GM12878 (cell line): ENCODE results near the gene SUSD1. TPM values are rescaled to one million over a fixed set of nuclear protein-coding genes. Genes with fewer than 3 reads are reported as not detected.
A peak's percentile ranks its signal among the peaks of the same experiment; 100 is the strongest.

Experiments used
- ATAC-seq: fragments of 200-7000 bp; cut with Tn5 transposase; 3 replicates; pipeline ENCODE4 v1.9.1; 2020; ENCODE audit warnings: mild to moderate bottlenecking, moderate library complexity
- BruUV-seq: library from RNA; stranded (reverse); fragments of 400-500 nt; replicated peaks from 2 replicates; lab custom pipeline; 2021; lab: Mats Ljungman, UMichigan
- CTCF ChIA-PET: fragments of 300-600 bp; sonication (Branson Sonifier 250); formaldehyde crosslinking; extraction: SDS; loops from one replicate; lab custom pipeline; 2021; ENCODE audit warnings: inconsistent platforms; lab: Yijun Ruan, JAX
- POLR2A ChIA-PET: fragments of 350-600 bp; formaldehyde crosslinking; extraction: SDS; loops from one replicate; lab custom pipeline; 2021; ENCODE audit warnings: inconsistent platforms; lab: Charles Lee
- RAD21 ChIA-PET: fragments of 300-600 bp; sonication (Branson Sonifier 250); formaldehyde crosslinking; loops from one replicate; lab custom pipeline; 2023; ENCODE audit warnings: antibody characterized with exemption; ENCODE audit not compliant: unreplicated experiment; lab: Charles Lee
- SMC1A ChIA-PET: fragments of 300-600 bp; sonication (Branson Sonifier 250); formaldehyde crosslinking; loops from one replicate; lab custom pipeline; 2023; ENCODE audit not compliant: unreplicated experiment, uncharacterized antibody; lab: Charles Lee
- DNase-seq: peaks from one replicate; pipeline ENCODE4 v3.0.0-alpha.2; 2011; ENCODE audit warnings: low read depth, low spot score
- FAIRE-seq: peaks from 3 replicates; lab custom pipeline; 2011; peaks lifted over from hg19 to GRCh38; lab: Jason Lieb, UNC
- H2AFZ ChIP-seq: 2 replicates; pipeline ENCODE4 v1.6.0; 2011; ENCODE audit warnings: low read depth, low read length, control low read depth; ENCODE audit not compliant: control insufficient read depth
- H3K27ac ChIP-seq: 2 replicates; pipeline ENCODE4 v1.5.1; 2011; ENCODE audit warnings: control low read depth; ENCODE audit not compliant: control insufficient read depth, insufficient read depth
- H3K27me3 ChIP-seq, 2 experiments: replicated peaks in 1 of 2; 2 replicates each; pipeline versions ENCODE4 v1.6.0 to v1.6.1; 2011; ENCODE audit warnings: low read length in 1 of 2; ENCODE audit not compliant: control insufficient read depth in 2 of 2, insufficient read depth in 2 of 2
- H3K36me3 ChIP-seq, 2 experiments: 2 replicates each; pipeline ENCODE4 v1.5.1; 2011; ENCODE audit warnings: low read length in 1 of 2; ENCODE audit not compliant: control insufficient read depth in 2 of 2, insufficient read depth in 2 of 2
- H3K4me1 ChIP-seq: 2 replicates; pipeline ENCODE4 v1.6.1; 2011; ENCODE audit warnings: mild to moderate bottlenecking, low read length, moderate library complexity, mixed read lengths; ENCODE audit not compliant: control insufficient read depth, insufficient read depth
- H3K4me2 ChIP-seq: 2 replicates; pipeline ENCODE4 v1.6.0; 2011; ENCODE audit warnings: control low read depth; ENCODE audit not compliant: control insufficient read depth, insufficient read depth
- H3K4me3 ChIP-seq: fragments of 200-600 bp; sonication (generic); 2 replicates; pipeline ENCODE4 v1.5.1; 2016
- H3K79me2 ChIP-seq: 2 replicates; pipeline ENCODE4 v1.6.0; 2011; ENCODE audit warnings: low read length; ENCODE audit not compliant: control insufficient read depth, insufficient read depth
- H3K9ac ChIP-seq: 2 replicates; pipeline ENCODE4 v1.8.0; 2011; ENCODE audit warnings: low read length, control low read depth, mixed read lengths; ENCODE audit not compliant: control insufficient read depth, insufficient read depth
- H3K9me3 ChIP-seq: replicated peaks from 3 replicates; pipeline ENCODE4 v1.5.1; 2011; ENCODE audit warnings: mild to moderate bottlenecking, low read length; ENCODE audit not compliant: control insufficient read depth, insufficient read depth
- H4K20me1 ChIP-seq: 2 replicates; pipeline ENCODE4 v1.6.0; 2011; ENCODE audit not compliant: control insufficient read depth, insufficient read depth
- ATF7 ChIP-seq: fragments of 450-650 bp; IDR thresholded peaks from 2 replicates; pipeline ENCODE4 v1.6.1; 2016; ENCODE audit warnings: low read depth, mild to moderate bottlenecking
- BCL11A ChIP-seq: IDR thresholded peaks from 2 replicates; pipeline ENCODE4 v1.6.1; 2011; ENCODE audit warnings: low read depth, low read length
- CREM ChIP-seq: IDR thresholded peaks from 2 replicates; pipeline ENCODE4 v1.6.1; 2014; ENCODE audit warnings: antibody characterized with exemption, low read depth
- DPF2 ChIP-seq: fragments of 450-650 bp; IDR thresholded peaks from 2 replicates; pipeline ENCODE4 v1.6.1; 2017; ENCODE audit warnings: mild to moderate bottlenecking
- ESRRA ChIP-seq: IDR thresholded peaks from 2 replicates; pipeline ENCODE4 v1.6.1; 2012; ENCODE audit warnings: mild to moderate bottlenecking, low read length, improper control_type of control experiment
- ETV6 ChIP-seq, 2 experiments: fragments of 450-650 bp in 1 of 2; IDR thresholded peaks in 1 of 2; conservative IDR thresholded peaks in 1 of 2; 2 replicates each; pipeline ENCODE4 v1.6.1; 2014; ENCODE audit warnings: antibody characterized with exemption in 1 of 2, borderline replicate concordance in 1 of 2, low read depth in 1 of 2, mild to moderate bottlenecking in 1 of 2, moderate library complexity in 1 of 2
- FOXM1 ChIP-seq: IDR thresholded peaks from 2 replicates; pipeline ENCODE4 v1.6.1; 2012; ENCODE audit warnings: low read depth, mild to moderate bottlenecking, inconsistent platforms, low read length, moderate library complexity
- HCFC1 ChIP-seq: fragments of 150-350 bp; IDR thresholded peaks from 2 replicates; pipeline ENCODE4 v1.6.1; 2014; ENCODE audit warnings: low read length
- IKZF1 ChIP-seq: fragments of 450-650 bp; conservative IDR thresholded peaks from 2 replicates; pipeline ENCODE4 v1.6.1; 2017; ENCODE audit warnings: antibody characterized with exemption, mild to moderate bottlenecking
- IKZF2 ChIP-seq, 2 experiments: fragments of 450-650 bp; IDR thresholded peaks; 2 replicates each; pipeline ENCODE4 v1.6.1; 2017; ENCODE audit warnings: mild to moderate bottlenecking in 2 of 2, moderate library complexity in 2 of 2
- MEF2A ChIP-seq: IDR thresholded peaks from 2 replicates; pipeline ENCODE4 v1.6.1; 2011; ENCODE audit warnings: low read depth, mild to moderate bottlenecking, low read length, moderate library complexity; ENCODE audit not compliant: insufficient read depth
- NR2F1 ChIP-seq: fragments of 450-650 bp; conservative IDR thresholded peaks from 2 replicates; pipeline ENCODE4 v1.6.1; 2017; ENCODE audit warnings: mild to moderate bottlenecking
- POU2F2 ChIP-seq: IDR thresholded peaks from 3 replicates; pipeline ENCODE4 v1.6.1; 2011; ENCODE audit warnings: low read depth, mild to moderate bottlenecking, low read length, borderline replicate concordance
- RAD21 ChIP-seq: IDR thresholded peaks from 2 replicates; pipeline ENCODE4 v1.6.1; 2011; ENCODE audit warnings: mild to moderate bottlenecking, low read depth, low read length, moderate library complexity; ENCODE audit not compliant: insufficient read depth
- RUNX3 ChIP-seq: IDR thresholded peaks from 2 replicates; pipeline ENCODE4 v1.6.1; 2012; ENCODE audit warnings: low read length, inconsistent platforms
- SPI1 ChIP-seq: IDR thresholded peaks from 2 replicates; pipeline ENCODE4 v1.6.1; 2011; ENCODE audit warnings: low read depth, mild to moderate bottlenecking, low read length, moderate library complexity, borderline replicate concordance; ENCODE audit not compliant: insufficient read depth
- SRF ChIP-seq, 2 experiments: IDR thresholded peaks; 2 replicates each; pipeline ENCODE4 v1.6.1; 2011; ENCODE audit warnings: low read depth in 2 of 2, low read length in 2 of 2, mild to moderate bottlenecking in 1 of 2, moderate library complexity in 1 of 2
- WRNIP1 ChIP-seq: IDR thresholded peaks from 2 replicates; pipeline ENCODE4 v1.6.1; 2011; ENCODE audit warnings: low read depth, low read length, improper control_type of control experiment, borderline replicate concordance
- YBX1 ChIP-seq: fragments of 450-650 bp; IDR thresholded peaks from 2 replicates; pipeline ENCODE4 v1.6.1; 2016; ENCODE audit warnings: antibody characterized with exemption
- ZNF687 ChIP-seq: fragments of 450-650 bp; IDR thresholded peaks from 2 replicates; pipeline ENCODE4 v1.6.1; 2017; ENCODE audit warnings: mild to moderate bottlenecking, moderate library complexity
- WGBS: methylation state at CpG from one replicate; pipeline ENCODE4 v1.1.6; 2016; ENCODE audit warnings: low lambda C conversion rate; ENCODE audit not compliant: insufficient replicate concordance, insufficient coverage; ENCODE audit errors: missing lambda C conversion rate; 5-methylcytosine and 5-hydroxymethylcytosine counted together
- in situ Hi-C: fragments of 300-500 bp; cut with MboI; formaldehyde crosslinking; loops from 9 replicates; pipeline ENCODE4 v1.14.3; 2018; ENCODE audit warnings: mixed read lengths
- intact Hi-C: fragments of 100-400 bp; cut with micrococcal nuclease; formaldehyde crosslinking; loops from one replicate; pipeline ENCODE4 v1.14.2; 2022; ENCODE audit not compliant: unreplicated experiment
- polyA plus RNA-seq, 11 experiments: library from polyadenylated mRNA; depleted of rRNA in 4 of 11; unstranded in 6 of 11; stranded (reverse) in 5 of 11; fragments of >200 nt; fragmentation: Nextera tagmentation in 4 of 11; fragmentation: Illumina TruSeq in 1 of 11; extraction: Ambion mirVana in 4 of 11; extraction: Trizol in 1 of 11; gene quantifications; 1 replicate in 1 of 11; 2 replicates in 10 of 11; pipeline versions ENCODE4 v1.2.1 to v1.2.3, GENCODE V29; 2011 to 2016; ENCODE audit warnings: inconsistent platforms in 2 of 11, missing spikeins in 2 of 11, low read depth in 1 of 11
- total RNA-seq, 4 experiments: library from RNA; depleted of rRNA in 3 of 4; stranded (reverse); fragments of >200 nt in 3 of 4; fragmentation: Illumina TruSeq in 1 of 4; extraction: Trizol in 1 of 4; gene quantifications; 2 replicates each; pipeline versions ENCODE4 v1.2.1 to v1.2.3, GENCODE V29; 2013 to 2021

The SUSD1 gene
- total and polyA plus RNA-seq, 10 of the 15 experiments (the other 5 are each of a cell fraction or from before 2014, with no cell fraction given): 6.7 to 20.8 (median 13.2) TPM

DNA sequence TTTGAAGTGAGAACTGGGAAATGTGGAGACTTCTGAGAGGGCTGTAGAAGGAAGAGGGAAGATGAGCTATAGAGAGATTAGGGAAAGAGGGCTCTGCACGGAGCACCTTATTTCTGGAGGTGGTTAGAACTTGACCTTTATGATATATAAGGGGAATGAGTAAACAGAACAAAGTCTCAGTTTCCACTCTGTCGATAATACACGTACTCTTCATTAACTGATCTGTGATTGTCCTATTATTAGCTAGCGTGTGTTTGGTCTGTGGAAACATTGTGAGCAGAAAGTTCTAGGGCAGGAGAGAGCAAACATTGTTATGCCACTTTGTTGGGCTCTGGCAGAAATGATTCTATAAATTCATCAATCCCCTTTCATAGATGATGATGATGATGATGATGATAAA is 159.9 kb downstream of the SUSD1 start (continued):
- TF ChIP-seq ZNF687 (0 out of 2 replicates have a peak, but pooled peaks have one; percentile 22), NR2F1 (0 out of 2 replicates have a peak, but pooled peaks have one; percentile 18)

DNA sequence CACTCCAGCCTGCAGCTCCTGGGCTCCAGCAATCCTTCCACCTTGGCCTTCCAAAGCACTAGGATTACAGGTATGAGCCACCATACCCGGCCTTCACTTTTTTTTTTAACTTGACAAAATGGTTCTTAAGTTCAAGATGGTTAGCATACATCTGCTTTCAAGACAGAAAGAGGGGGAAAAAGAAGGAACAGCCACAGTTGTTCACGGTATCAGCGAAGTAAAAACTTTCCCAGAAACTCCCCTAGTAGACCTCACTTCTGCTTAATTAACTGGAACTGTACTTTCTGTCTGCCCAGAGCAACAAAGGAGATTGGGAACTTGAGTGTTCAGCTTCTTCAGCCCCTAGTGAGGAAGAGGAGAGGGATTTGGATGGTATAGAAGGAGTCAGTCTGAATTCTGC is 161.8 kb downstream of the SUSD1 start:
- FAIRE-seq: no peak
- Histone ChIP-seq H2AFZ (no peak overlapping the region; the same call in 1 of the 2 replicates), H4K20me1 (no peaks in the 10 kb centered on the region), H3K9ac (peak overlapping the region; percentile 69), H3K27ac (peak overlapping the region; percentile 92), H3K79me2 (no peaks in the 10 kb centered on the region), H3K4me1 (peaks cover 44% of the 10 kb centered on the region), H3K4me2 (peak overlapping the region; percentile 61; the same call in 1 of the 2 replicates), H3K36me3 (no peaks in the 10 kb centered on the region), H3K4me3 (no peak overlapping the region), H3K27me3 (no peaks in the 10 kb centered on the region), H3K9me3 (no peaks in the 10 kb centered on the region)
- SMC1A ChIA-PET: interaction anchor here (0.6 to 13.8 kb wide), 12 partner anchors 10 to 699 kb away, joined by 3 to 311 read pairs (median 6); no protein-coding TSS in a partner anchor
- intact Hi-C loops (loop anchor here (2.0 kb wide), 1 partner anchor 16 kb away; no protein-coding TSS in a partner anchor), in situ Hi-C loops (loop anchor here (25.0 kb wide), 1 partner anchor 1876 kb away; no protein-coding TSS in a partner anchor)
- no TSS peak for BruUV-seq
- no peak for DNase-seq
- peak; percentile 47 for ATAC-seq
- POLR2A ChIA-PET: interaction anchor here (0.7 to 8.2 kb wide), 11 partner anchors 8 to 92 kb away, joined by 3 to 124 read pairs (median 5); no protein-coding TSS in a partner anchor
- WGBS: 0% methylated on average over 3 of the region's 3 CpGs
- CTCF ChIA-PET: interaction anchor here (0.8 to 3.3 kb wide), 12 partner anchors 8 to 98 kb away, joined by 3 to 21 read pairs (median 5); no protein-coding TSS in a partner anchor
- RAD21 ChIA-PET: interaction anchor here (1.1 to 6.8 kb wide), 16 partner anchors 8 to 116 kb away, joined by 3 to 85 read pairs (median 6); partner anchors contain the start of gene UGCG
- TF ChIP-seq YBX1: no peak
- TF ChIP-seq MEF2A: 0 out of 2 replicates have a peak, but pooled peaks have one; percentile 22
- peak; percentile 17; the same call in 1 of the 2 replicates for TF ChIP-seq ATF7
- peak; percentile 56; the same call in 1 of the 2 replicates for TF ChIP-seq RUNX3
- peak; percentile 80 for TF ChIP-seq SPI1
- TF ChIP-seq BCL11A: peak; percentile 72
- TF ChIP-seq CREM: peak; percentile 25; the same call in 1 of the 2 replicates
- peak in 1 of 2 experiments; percentile 30; a peak in 1 of 4 replicates for TF ChIP-seq ETV6 (conservative IDR thresholded peaks at IDR 0.05 in 1 of 2, IDR thresholded peaks at IDR 0.05 in 1 of 2; ENCODE audit: borderline replicate concordance in 1 of 2, low read depth in 1 of 2)
- TF ChIP-seq IKZF2 (IDR thresholded peaks at IDR 0.05): peak; percentile 80 to 82
- TF ChIP-seq ESRRA: no peak
- no peak for TF ChIP-seq SRF (IDR thresholded peaks at IDR 0.05; ENCODE audit: low read depth in 2 of 2, low read length in 2 of 2)
- no peak for TF ChIP-seq DPF2
- peak; percentile 8; the same call in 1 of the 2 replicates for TF ChIP-seq RAD21
- no peak for TF ChIP-seq WRNIP1
- TF ChIP-seq FOXM1: peak; percentile 23; the same call in 1 of the 2 replicates
- peak; percentile 49 for TF ChIP-seq IKZF1
- no peak for TF ChIP-seq POU2F2
- TF ChIP-seq NR2F1: no peak
- no peak for TF ChIP-seq HCFC1
